T-helper 1 cell (primary cell): Measurements from ENCODE around the gene PTTG1IP.
"Not testable (repeated sequence)": the region's sequence is repeated elsewhere in the genome, so short reads cannot be mapped to it uniquely, and the experiment has no call there.

Experiments used
- DNase-seq, 5 donors: peaks; one replicate each; pipeline ENCODE4 v3.0.0-alpha.2; 2012 to 2020

Gene PTTG1IP

GRCh38 chr21:44880405-44881197 is 7.1 kb upstream of the PTTG1IP start:
- peak in 1 of 5 donors; percentile 48 for DNase-seq

- not testable (repeated sequence) for DNase-seq
These were observed 5.7 kb upstream of the PTTG1IP start for GRCh38 chr21:44879238-44879637.

DNA sequence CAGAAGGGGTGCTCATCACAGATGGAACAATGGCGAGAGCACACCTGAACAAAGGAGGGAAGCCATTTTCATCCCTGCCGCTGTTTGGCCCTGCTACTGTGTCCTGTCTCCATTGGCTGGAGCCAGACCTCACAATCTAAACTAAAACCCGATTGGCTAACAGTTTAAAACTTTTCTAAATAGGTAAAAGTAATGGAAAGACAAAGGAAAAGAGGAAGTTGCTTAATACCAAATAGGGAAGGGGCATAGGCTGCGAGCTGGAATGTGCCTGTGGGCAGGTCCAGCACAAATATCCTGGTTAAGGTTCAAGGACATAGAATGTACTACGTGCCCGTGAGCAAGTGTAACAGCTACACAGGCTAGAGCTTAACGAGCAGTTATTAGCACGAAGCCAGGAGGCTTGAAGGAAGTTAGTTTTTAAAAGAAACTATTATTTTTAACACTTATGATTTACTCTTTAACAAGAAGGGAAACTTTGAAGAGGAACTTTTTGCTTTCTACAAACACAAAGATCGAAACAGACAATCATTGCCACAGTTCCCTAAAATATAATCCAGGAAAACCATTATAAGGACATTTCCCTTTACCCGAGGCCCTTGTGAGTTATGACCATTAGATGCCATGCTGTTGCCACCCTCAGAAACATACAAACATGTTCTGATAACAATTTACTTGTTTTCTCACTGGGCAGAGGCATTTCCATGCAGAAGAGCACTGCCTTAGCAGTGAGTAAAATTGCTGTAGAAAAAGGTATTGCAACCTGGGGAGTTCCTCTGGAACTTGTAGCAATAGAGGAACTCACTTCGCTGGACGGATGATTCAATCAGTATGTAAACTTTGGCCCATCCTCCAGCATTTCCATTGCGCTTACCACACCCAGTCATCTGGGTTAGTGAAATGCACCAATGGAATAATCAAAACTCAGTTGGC is 4.8 kb upstream of the PTTG1IP start:
- DNase-seq: no peak

DNA sequence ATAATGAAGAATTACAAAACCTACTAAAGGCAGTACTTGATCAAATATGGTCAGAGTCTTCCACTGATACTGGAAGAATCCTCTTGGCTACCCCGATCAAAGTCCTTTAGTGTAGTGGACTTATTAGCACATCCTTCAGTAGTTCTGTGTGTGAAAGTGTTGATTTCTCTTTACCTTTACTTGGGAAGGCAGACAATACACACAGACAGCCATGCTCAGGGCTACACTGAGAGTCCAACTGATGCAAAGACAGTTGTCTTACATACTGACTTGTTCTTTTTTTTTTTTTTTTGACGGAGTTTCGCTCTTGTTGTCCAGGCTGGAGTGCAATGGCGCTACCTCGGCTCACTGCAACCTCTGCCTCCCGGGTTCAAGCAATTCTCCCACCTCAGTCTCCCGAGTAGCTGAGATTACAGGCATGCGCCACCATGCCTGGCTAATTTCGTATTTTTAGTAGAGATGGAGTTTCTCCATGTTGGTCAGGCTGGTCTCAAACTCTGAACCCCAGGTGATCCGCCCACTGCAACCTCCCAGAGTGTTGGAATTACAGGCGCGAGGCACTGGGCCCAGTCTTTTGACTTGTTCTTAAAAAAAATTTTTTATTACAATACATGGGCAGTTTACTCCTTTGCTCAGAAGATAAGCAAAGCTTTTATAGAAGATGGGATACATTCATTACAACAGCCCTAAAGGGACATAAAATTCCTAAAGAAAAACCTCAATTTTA is 3.5 kb upstream of the PTTG1IP start:
- no peak for DNase-seq

DNA sequence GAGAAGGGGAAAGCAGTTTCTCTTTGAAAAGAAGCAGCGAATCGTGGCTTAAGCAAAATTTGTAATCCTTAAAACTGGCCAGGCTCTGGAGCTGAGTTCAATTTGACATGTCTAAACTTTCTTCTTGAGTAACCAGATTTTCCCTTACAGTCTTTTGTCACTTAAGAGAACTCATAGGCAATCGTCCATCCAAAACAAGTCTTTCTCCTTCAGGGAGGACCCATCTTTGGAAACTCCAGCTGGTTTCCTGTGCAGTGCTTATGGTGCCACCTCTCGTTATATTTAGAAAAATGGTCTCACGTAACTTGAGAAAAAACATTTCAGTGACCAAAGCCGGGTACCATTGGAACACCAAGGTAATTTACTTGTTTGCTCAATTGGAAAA is 1.8 kb upstream of the PTTG1IP start:
- DNase-seq: peak in 1 of 5 donors; percentile 55

- DNase-seq: peak in 3 of 5 donors; percentile 23 to 61 (median 23)
These were observed 1.2 kb upstream of the PTTG1IP start for GRCh38 chr21:44874497-44875315.

DNA sequence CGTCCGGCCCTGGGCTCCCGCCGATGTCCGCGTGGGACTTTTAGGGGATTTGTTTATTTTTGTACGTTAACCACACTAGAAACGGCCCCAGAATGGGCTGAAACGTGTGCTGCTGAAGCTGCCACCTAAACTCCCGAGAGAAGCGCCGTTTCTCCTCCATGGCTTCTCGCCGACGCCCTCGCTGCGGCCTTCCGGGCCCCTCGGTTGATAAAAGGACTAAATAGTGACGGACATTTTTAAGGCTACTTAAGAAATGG is 678 bp upstream of the PTTG1IP start:
- DNase-seq: peak in 1 of 5 donors; percentile 22

DNA sequence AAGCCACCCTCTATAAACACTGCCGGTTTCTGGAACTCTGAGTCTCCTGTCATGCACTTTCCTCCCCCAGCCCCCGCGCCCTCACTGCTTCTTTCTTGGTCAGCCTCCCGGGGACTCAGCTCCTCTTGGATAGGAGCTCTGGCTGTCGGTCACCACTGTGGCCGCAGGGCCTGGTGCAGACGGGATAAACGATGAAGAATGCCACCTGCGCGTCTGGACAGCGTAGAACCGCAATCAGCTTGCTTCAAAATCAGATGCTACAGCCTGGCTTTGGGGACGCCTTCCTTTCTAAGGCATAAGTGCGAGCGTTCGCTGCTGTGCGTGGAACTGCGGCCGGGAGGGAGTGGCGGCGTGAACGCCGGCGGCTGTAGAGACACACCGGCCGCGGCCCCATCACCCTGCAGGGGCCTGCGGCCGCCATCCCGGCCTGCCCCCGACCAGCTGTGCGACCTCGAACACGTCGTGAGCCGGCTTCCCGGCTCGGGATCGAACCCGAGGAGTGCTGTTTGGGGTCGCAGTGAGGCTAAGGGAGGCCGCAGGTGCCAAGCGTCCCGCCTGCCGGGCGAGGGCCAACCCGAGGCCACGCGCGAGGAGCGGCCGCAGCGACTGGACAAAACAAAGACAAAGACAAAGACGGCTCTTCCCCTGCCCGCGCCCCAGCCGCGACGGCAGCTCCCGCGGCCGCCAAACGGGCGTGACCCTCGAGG is 688 bp downstream of the PTTG1IP start:
- no peak for DNase-seq

GRCh38 chr21:44872323-44872648 is 1.2 kb downstream of the PTTG1IP start:
- no peak for DNase-seq

DNA sequence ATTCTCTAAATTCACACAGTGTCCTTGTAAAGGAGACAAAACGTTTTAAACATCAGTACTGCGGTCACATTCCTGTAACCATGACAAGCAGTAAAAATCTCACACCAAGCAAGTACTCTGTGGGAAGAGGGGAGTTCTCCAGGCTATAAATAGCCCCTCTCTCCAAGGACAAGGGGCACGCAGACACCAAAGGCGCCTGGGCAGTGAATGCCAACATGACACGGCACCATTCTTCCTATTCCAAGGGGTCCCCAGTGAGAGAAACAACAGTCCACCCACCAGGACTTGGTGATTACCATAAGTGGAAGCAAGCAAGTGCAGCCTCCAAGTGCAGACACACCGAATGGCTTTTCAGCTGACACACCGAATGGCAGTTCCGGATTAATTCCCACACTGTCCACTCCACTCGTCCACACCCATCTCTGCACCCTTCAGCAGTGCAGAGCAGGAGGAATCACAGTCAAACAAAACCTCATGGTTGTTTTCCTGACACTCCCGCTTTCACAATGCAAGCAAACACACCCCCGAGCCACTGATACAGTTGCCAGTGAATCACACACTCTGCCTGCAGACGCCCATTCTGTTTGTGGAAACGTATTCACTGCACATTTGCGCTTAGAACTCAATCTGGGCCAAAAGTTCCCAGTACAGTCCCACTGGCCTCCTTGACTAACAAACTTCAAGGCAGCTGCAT is 1.8 kb downstream of the PTTG1IP start:
- DNase-seq: no peak

DNA sequence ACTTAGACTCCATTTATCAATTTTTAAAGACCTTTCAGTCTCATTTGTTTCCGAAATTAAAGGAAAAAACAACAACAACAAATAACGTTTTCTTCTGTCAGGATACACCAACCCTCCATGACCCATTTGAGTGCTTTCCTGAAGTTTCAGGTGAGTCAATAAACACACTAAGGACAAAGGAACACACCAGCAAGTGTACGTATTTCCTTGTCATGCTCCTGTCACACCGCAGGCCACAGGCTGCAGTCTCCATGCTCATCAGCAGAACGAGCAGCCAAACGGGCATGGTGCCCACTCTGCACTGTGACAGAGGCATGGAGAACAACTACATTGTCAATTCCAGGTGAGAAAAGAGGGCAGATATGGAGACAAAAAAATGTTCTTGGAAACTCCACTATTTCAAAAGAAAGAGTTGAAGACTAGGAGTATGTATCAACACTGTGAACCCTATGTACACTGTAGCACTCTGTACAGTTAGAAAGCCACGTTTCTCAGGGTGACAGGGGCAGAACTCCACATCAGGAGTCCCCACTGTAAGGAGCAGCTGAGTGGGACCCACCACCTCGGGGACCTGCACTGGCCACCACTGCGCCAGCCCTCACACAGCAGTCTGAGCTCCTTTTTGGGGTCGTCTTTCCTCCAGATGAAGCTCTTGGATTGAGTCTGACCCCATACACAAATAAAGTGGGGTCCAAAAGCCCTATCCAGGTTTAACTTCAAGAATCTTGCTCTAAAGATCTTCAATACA is 2.6 kb downstream of the PTTG1IP start:
- DNase-seq: peak in 1 of 5 donors; percentile 31

GRCh38 chr21:44869781-44870747 is 3.4 kb downstream of the PTTG1IP start:
- DNase-seq: no peak

GRCh38 chr21:44868707-44869106 is 4.8 kb downstream of the PTTG1IP start:
- no peak for DNase-seq

GRCh38 chr21:44867999-44868700 is 5.3 kb downstream of the PTTG1IP start:
- peak in 3 of 5 donors; percentile 42 to 65 (median 42) for DNase-seq

GRCh38 chr21:44867464-44867863 is 6.0 kb downstream of the PTTG1IP start:
- DNase-seq: no peak

GRCh38 chr21:44866780-44867179 is 6.7 kb downstream of the PTTG1IP start:
- no peak for DNase-seq

- no peak for DNase-seq
These were observed 7.8 kb downstream of the PTTG1IP start for GRCh38 chr21:44865561-44866280.
